Testis (tissue), 3 donors: ENCODE measurements around the gene ARTN. TPM values are rescaled to one million over a fixed set of nuclear protein-coding genes. Genes with fewer than 3 reads are reported as not detected.

ENCODE experiments used
- DNase-seq: peaks from one replicate; pipeline ENCODE4 v3.0.0-alpha.2; 2019
- H3K27ac ChIP-seq, 2 donors: fragments of 200-600 bp; sonication (generic); one replicate each; pipeline ENCODE4 v1.5.1; 2019
- H3K27me3 ChIP-seq: fragments of 200-600 bp; sonication (generic); one replicate; pipeline ENCODE4 v1.5.1; 2019
- H3K36me3 ChIP-seq: fragments of 200-600 bp; sonication (generic); one replicate; pipeline ENCODE4 v1.5.1; 2017; ENCODE audit warnings: low read depth; ENCODE audit errors: missing control alignments
- H3K4me1 ChIP-seq: fragments of 200-600 bp; sonication (generic); one replicate; pipeline ENCODE4 v1.5.1; 2019
- H3K4me3 ChIP-seq, 2 donors: fragments of 200-600 bp; sonication (generic); one replicate each; pipeline ENCODE4 v1.5.1; 2017 to 2019
- H3K9me3 ChIP-seq: fragments of 200-600 bp; sonication (generic); one replicate; pipeline ENCODE4 v1.5.1; 2017
- CTCF ChIP-seq, 3 experiments: fragments of 450-650 bp in 2 of 3; fragments of 200-600 bp in 1 of 3; sonication (generic) in 1 of 3; IDR thresholded peaks; one replicate each; pipeline ENCODE4 v1.5.1; 2016 to 2019; ENCODE audit warnings: antibody characterized with exemption in 3 of 3, mild to moderate bottlenecking in 2 of 3, moderate library complexity in 1 of 3
- POLR2A ChIP-seq: fragments of 450-650 bp; IDR thresholded peaks from one replicate; pipeline ENCODE4 v1.6.1; 2017; ENCODE audit warnings: antibody characterized with exemption, mild to moderate bottlenecking, moderate library complexity
- WGBS, 2 donors: methylation state at CpG; one replicate each; pipeline ENCODE4 v1.1.5; 2018; 5-methylcytosine and 5-hydroxymethylcytosine counted together
- intact Hi-C: fragments of 100-400 bp; cut with DNase I; formaldehyde crosslinking; loops from one replicate; pipeline ENCODE4 v1.15.1; 2023; ENCODE audit warnings: low total_unique reads
- polyA plus RNA-seq: library from polyadenylated mRNA; stranded (reverse); fragments of 350-450 nt; fragmentation: Illumina TruSeq; extraction: RNeasy Lipid Tissue Mini Kit (QIAGEN cat#74804); gene quantifications from one replicate; pipeline ENCODE4 v1.2.3, GENCODE V29; 2014; ENCODE audit warnings: low read depth, low replicate concordance; ENCODE audit not compliant: insufficient read depth
- total RNA-seq, 2 donors: library from RNA; depleted of rRNA; stranded (reverse); fragments of >200 nt; gene quantifications; one replicate each; pipeline ENCODE4 v1.2.3, GENCODE V29; 2016

Gene ARTN
- total and polyA plus RNA-seq, 3 donors from 2014 or later, result 1.6 to 5.4 (median 1.9) TPM

- peaks cover 21% of the 10 kb centered on the region for H3K4me1 ChIP-seq
- H3K36me3 ChIP-seq, result no peaks in the 10 kb centered on the region
- intact Hi-C loops, result no loop called here
- no peaks in the 10 kb centered on the region for H3K9me3 ChIP-seq
- peak within 1 kb of the TSS; percentile 68 to 86 for H3K4me3 ChIP-seq
- H3K27me3 ChIP-seq, result no peaks in the 10 kb centered on the region
- TF ChIP-seq POLR2A (peak; percentile 19), CTCF (IDR thresholded peaks at IDR 0.05) (peak; percentile 65 to 82 (median 78))
- 0% methylated on average over 13 to 59 of the region's 74 CpGs for WGBS, 2 donors
- H3K27ac ChIP-seq, result peak within 1 kb of the TSS; percentile 93
- DNase-seq, result peak; percentile 97
These were observed 12.8 kb downstream of the ARTN start, which contains the start of gene IPO13 for GRCh38 chr1:43946236-43947060. TSS of gene IPO13 (plus strand) at chr1:43946950. CDS start at chr1:43947601, 651 bp downstream.

GRCh38 chr1:43947061-43947873 is 13.7 kb downstream of the ARTN start:
- Histone ChIP-seq H3K27me3 (no peaks in the 10 kb centered on the region), H3K9me3 (no peaks in the 10 kb centered on the region), H3K4me3 (peak overlapping the region; percentile 68 to 86), H3K4me1 (peaks cover 21% of the 10 kb centered on the region), H3K36me3 (no peaks in the 10 kb centered on the region), H3K27ac (peak overlapping the region; percentile 93)
- 0 to 4% methylated on average over 8 to 27 of the region's 27 CpGs for WGBS, 2 donors
- no peak for DNase-seq
- intact Hi-C loops, result no loop called here
- TF ChIP-seq CTCF (IDR thresholded peaks at IDR 0.05) (no peak), POLR2A (no peak)

- Histone ChIP-seq H3K27me3 (no peaks in the 10 kb centered on the region), H3K36me3 (no peaks in the 10 kb centered on the region), H3K4me1 (peaks cover 21% of the 10 kb centered on the region), H3K9me3 (no peaks in the 10 kb centered on the region), H3K4me3 (peak overlapping the region; percentile 68 to 86), H3K27ac (no peak overlapping the region)
- WGBS, 2 donors, result 16 to 17% methylated on average over 3 of the region's 3 CpGs
- intact Hi-C loops, result no loop called here
- DNase-seq, result no peak
- no peak for TF ChIP-seq CTCF (IDR thresholded peaks at IDR 0.05)
- no peak for TF ChIP-seq POLR2A
These were observed 14.4 kb downstream of the ARTN start for GRCh38 chr1:43947874-43948437.

- Histone ChIP-seq H3K36me3 (no peaks in the 10 kb centered on the region), H3K4me1 (peaks cover 21% of the 10 kb centered on the region), H3K27me3 (no peaks in the 10 kb centered on the region), H3K27ac (no peak overlapping the region), H3K9me3 (no peaks in the 10 kb centered on the region), H3K4me3 (no peak overlapping the region)
- TF ChIP-seq CTCF (IDR thresholded peaks at IDR 0.05), result no peak
- TF ChIP-seq POLR2A, result no peak
- DNase-seq, result no peak
- intact Hi-C loops, result no loop called here
- WGBS, 2 donors, result 82 to 85% methylated on average over 5 to 13 of the region's 13 CpGs
These were observed 16.1 kb downstream of the ARTN start for GRCh38 chr1:43949678-43950077.
